ENCODE results near the gene KLF6. TPM values are rescaled to one million over a fixed set of nuclear protein-coding genes. Genes with fewer than 3 reads are reported as not detected.

Gene KLF6
- total and polyA plus RNA-seq, 2 donors (not counting 1 experiment from before 2014, with no cell fraction given): 175 to 921 TPM

GRCh38 chr10:3774018-3774813 is 10.8 kb downstream of the KLF6 start:
- Mint-ChIP-seq H3K4me1 (peaks cover 24% of the 10 kb centered on the region), H3K27me3 (no peaks in the 10 kb centered on the region), H3K9me3 (ENCODE audit: insufficient read depth) (no peaks in the 10 kb centered on the region), H3K27ac (no peak overlapping the region), H3K4me3 (no peak overlapping the region)
- WGBS (ENCODE audit: insufficient coverage): 98% methylated on average over 6 of the region's 17 CpGs
- peaks cover 5 to 8% of the 10 kb centered on the region in 2 donors for H3K4me1 ChIP-seq (ENCODE audit: control insufficient read depth in 2 of 2, insufficient read depth in 2 of 2, low read length in 2 of 2)
- no peak overlapping the region for H3K4me2 ChIP-seq (replicated peaks; ENCODE audit: low read depth, low read length, poor library complexity, severe bottlenecking)
- peaks cover 0 to 3% (median 0%) of the 10 kb centered on the region in 3 donors for H3K9me3 ChIP-seq (ENCODE audit: control extremely low read depth in 1 of 3, control insufficient read depth in 2 of 3, insufficient read depth in 1 of 3, low read length in 2 of 3)
- DNase-seq (peak; percentile 36), ATAC-seq (ENCODE audit: low read depth) (no peak)
- H2AFZ ChIP-seq (ENCODE audit: insufficient read depth, low read depth, low read length, poor library complexity, severe bottlenecking): no peak overlapping the region
- H3K27me3 ChIP-seq (replicated peaks in 1 of 4; ENCODE audit: control extremely low read depth in 1 of 4, control insufficient read depth in 3 of 4, insufficient read depth in 4 of 4, low read length in 3 of 4): no peaks in the 10 kb centered on the region
- H3K79me2 ChIP-seq (ENCODE audit: control insufficient read depth, insufficient read depth, low read length): peaks cover 7% of the 10 kb centered on the region
- ChIA-PET POLR2A (interaction anchor here (0.5 to 0.9 kb wide), 2 partner anchors 9 to 305 kb away, joined by 3 to 4 read pairs; no protein-coding TSS in a partner anchor), CTCF (interaction anchor here (1.0 to 1.3 kb wide), 4 partner anchors 10 to 883 kb away, joined by 3 to 4 read pairs (median 4); partner anchors contain the start of gene KLF6)
- intact Hi-C loops (cut with micrococcal nuclease): loop anchor here (2.0 kb wide), 1 partner anchor 13 kb away; no protein-coding TSS in a partner anchor
- peaks cover 8 to 42% of the 10 kb centered on the region in 2 experiments for H3K36me3 ChIP-seq (replicated peaks in 1 of 2; ENCODE audit: control extremely low read depth in 1 of 2, control insufficient read depth in 1 of 2, extremely low read depth in 1 of 2, insufficient read depth in 2 of 2, low read length in 1 of 2)
- no peak overlapping the region for H3K27ac ChIP-seq (ENCODE audit: low read length in 2 of 2)
- H3K9ac ChIP-seq (ENCODE audit: low read length): no peak overlapping the region
- peaks cover 37% of the 10 kb centered on the region for H4K20me1 ChIP-seq (ENCODE audit: control insufficient read depth, insufficient read depth, low read length, poor library complexity, severe bottlenecking)
- H3K4me3 ChIP-seq (ENCODE audit: control extremely low read depth in 1 of 5, extremely low read depth in 1 of 5, insufficient read depth in 1 of 5, low read depth in 2 of 5, low read length in 4 of 5): no peak overlapping the region
- TF ChIP-seq CTCF (IDR thresholded peaks at IDR 0.05): no peak
- no peak for TF ChIP-seq EZH2 (IDR thresholded peaks at IDR 0.05; ENCODE audit: borderline replicate concordance, insufficient read depth, low read depth, low read length, poor library complexity, severe bottlenecking)
